Measurements from ENCODE around the gene LUZP1.

GRCh38 chr1:23215751-23216449 lies 47.2 kb upstream of the LUZP1 start:
- no peak for TF ChIP-seq POLR2A (IDR thresholded peaks at IDR 0.05; ENCODE audit: low read length)
- no peak for TF ChIP-seq GATA1 (IDR thresholded peaks at IDR 0.05; ENCODE audit: low read depth, low read length)

Measured in erythroblast (primary cell).